Measurements from ENCODE around the gene TPX2.

Gene TPX2

DNA sequence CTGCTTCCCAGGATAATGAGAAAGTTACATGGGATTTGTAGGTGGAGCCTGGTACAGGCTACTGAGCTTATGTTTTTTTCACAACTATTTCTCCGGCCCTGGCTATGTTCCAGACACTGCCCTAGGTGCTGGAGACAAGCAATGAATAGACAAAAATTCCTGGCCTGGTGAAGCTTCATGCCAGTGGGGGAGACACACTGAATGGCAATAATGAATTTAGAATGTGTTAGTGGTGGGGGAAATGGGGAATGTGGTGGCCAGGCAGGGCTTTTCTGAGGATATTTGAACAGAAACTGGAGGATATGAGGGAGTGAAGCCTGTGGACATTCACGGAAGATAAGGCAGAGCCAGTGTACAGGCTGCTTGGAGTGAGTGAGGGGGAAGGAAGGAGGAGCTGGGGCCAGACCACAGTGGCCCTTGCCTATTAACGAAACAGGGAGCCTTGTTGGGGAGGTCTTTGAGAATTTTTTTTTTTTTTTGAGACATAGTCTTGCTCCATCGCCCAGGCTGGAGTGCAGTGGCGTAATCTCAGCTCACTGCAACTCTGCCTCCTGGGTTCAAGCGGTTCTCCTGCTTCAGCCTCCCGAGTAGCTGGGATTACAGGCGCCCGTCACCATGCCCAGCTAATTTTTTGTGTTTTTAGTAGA is 99.7 kb downstream of the TPX2 start:
- H3K27ac ChIP-seq = peak overlapping the region; percentile 85 to 95
- no peak for DNase-seq (ENCODE audit: low spot score)
- H3K4me3 ChIP-seq = no peak overlapping the region
- TF ChIP-seq, protein P1, sequence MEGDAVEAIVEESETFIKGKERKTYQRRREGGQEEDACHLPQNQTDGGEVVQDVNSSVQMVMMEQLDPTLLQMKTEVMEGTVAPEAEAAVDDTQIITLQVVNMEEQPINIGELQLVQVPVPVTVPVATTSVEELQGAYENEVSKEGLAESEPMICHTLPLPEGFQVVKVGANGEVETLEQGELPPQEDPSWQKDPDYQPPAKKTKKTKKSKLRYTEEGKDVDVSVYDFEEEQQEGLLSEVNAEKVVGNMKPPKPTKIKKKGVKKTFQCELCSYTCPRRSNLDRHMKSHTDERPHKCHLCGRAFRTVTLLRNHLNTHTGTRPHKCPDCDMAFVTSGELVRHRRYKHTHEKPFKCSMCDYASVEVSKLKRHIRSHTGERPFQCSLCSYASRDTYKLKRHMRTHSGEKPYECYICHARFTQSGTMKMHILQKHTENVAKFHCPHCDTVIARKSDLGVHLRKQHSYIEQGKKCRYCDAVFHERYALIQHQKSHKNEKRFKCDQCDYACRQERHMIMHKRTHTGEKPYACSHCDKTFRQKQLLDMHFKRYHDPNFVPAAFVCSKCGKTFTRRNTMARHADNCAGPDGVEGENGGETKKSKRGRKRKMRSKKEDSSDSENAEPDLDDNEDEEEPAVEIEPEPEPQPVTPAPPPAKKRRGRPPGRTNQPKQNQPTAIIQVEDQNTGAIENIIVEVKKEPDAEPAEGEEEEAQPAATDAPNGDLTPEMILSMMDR (IDR thresholded peaks at IDR 0.05) = no peak

DNA sequence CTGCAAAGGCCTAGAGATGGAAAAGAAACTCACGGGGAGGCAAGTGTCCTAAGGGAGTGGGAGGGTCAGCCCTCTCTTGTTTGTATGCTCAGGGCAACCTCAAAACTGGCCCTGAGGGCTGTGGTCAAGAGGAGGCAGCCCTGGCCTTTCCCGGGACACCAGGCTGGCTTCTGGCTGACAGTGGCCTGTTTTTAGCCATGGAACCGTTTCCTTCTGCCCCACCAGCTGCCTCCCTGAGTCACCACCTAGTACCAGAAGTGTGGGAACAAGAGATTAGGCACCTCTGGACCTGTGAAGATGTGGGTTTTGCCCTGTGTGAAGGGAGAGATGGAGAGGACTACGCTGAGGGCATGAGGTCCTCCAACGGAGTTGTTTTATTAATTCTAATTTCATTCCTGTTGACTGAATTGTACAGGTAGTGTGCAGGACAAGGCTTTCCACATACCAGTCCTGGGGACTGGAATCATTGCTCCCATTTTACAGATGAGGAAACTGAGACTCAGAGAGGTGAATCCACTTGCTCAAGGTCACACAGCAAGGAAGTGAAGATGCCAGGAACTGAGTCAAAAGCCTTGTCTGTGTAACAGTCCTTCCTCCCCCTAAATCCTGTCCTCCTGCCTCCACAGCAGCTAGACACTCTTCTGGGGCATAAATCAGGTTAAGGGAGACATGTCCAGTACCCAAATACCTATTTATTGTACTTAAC is 100.8 kb downstream of the TPX2 start:
- DNase-seq (ENCODE audit: low spot score) = no peak
- H3K27ac ChIP-seq = peak overlapping the region; percentile 85 to 95
- H3K4me3 ChIP-seq = no peak overlapping the region
- TF ChIP-seq, protein P1 (IDR thresholded peaks at IDR 0.05) = no peak

DNA sequence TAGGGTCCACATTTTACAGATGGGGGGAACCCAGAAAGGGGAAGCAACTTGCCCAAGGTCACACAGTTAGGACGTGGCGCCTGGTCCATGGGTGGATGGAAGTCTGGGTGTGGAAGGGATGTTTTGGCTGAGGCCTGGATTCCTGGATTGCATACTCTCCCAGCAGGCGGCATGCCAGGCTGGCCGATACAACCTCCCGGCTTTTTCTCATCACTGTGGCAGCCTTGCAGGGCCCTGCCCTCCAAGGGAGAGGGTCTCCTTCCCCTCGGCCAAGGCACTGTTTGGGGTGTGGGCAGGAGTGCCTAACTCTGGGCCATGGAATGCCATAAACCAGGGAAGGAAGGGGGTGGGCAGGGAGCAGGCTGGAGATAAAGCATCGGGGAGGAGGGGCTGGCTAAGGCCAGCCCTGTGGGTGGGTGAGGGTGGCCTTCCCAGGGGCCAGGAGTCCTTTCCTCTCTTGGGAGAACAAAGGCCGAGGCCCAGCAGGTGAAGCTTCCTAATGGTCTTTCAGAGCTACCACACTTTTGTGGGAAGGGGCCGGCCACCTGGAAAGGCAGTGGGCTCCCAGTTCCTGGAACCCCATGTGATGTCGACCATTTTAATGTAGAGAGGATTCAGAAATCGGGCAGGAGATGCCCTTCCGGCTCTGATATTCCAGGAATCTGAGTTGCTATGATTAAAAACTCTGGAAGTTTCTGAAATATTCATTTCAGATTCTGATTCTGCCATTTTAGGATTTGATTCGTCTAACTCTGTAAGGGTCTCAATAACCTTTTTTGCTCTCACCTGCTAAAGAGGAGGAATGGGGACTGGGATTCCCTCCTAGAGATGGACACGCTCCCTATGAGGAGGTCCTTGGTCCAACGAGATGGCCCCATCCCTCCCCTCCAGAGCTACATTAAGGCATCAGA is 102.1 kb downstream of the TPX2 start:
- Histone ChIP-seq H3K27ac (peak overlapping the region; percentile 85 to 95), H3K4me3 (peak overlapping the region; percentile 84)
- TF ChIP-seq, protein P1 (IDR thresholded peaks at IDR 0.05) = no peak
- no peak for DNase-seq (ENCODE audit: low spot score)

DNA sequence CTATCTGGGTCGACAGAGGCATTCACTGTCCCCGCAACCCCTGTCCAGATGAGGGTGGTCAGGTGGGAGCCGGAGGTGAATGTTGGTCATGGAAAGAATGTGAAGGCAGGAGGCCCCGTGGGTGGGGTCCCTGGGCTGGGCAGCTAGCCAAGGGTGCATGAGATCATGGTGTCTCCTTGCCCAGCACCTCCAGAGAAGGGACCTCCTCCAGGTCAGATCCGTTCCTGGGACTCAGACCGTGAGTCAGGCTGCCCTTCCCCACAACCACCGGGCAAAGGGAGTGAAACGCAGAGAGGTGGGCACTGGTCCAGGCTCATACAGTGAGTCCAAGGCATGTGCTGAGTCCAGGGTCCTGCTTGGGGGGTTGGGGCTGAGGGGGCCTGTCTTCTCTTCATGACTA is 102.8 kb downstream of the TPX2 start:
- Histone ChIP-seq H3K4me3 (peak overlapping the region; percentile 84), H3K27ac (peak overlapping the region; percentile 85 to 95)
- peak; percentile 88 for DNase-seq (ENCODE audit: low spot score)
- TF ChIP-seq, protein P1 (IDR thresholded peaks at IDR 0.05) = no peak

DNA sequence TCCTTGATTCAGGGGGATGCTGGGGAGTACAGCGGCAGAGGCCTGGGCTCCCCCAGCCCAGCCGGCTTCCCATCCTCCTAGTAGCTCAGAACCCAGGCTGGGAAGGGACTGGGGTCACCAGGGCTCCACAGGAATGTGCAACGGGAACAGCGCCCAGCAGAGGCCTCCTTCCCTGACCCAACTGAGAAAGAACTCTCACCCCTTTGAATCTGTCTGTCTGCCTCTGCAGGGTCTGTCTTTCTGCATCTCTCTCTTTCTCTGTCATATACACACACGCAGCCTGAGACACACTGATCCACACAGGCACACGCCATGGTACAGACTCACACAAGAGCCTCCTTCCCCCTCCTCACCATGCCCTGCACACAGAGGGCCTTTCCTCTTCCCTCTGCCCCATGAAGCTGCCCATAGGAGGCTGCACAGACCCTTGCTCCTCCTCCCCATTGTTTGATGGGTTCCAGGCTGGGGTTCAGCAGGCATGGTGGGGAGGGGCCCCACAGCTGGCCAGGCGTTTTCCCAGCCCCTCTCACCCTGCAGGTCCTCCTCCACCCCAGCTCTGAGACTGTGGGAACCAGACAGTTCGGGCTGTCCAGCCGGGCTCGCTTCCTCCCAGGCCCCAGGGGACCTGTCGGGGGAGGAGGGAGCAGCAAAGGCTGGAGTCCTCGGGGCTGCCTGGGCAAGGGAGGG is 103.5 kb downstream of the TPX2 start:
- peak overlapping the region; percentile 85 to 95 for H3K27ac ChIP-seq
- peak; percentile 85 for DNase-seq (ENCODE audit: low spot score)
- peak overlapping the region; percentile 84 for H3K4me3 ChIP-seq
- TF ChIP-seq, protein P1 (IDR thresholded peaks at IDR 0.05) = no peak

DNA sequence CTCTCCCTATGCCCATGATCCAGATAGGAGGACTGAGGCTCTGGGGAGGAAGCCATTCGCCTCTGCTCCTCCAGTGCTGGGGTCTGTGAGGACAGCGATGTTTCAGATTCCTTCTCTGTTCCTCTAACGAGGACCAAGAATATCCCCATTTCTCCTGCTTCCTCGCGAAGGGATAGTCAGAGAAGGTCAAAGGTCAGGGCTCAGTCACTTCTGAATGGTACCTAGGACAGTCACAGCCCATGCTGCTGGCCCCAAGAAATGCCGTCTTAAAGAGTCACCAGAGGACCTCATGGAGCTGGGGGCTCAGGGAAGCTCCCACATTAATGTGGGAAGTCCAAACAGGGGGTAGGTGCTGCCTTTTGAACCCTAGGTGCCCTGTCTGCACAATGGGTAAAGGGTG is 104.2 kb downstream of the TPX2 start:
- H3K27ac ChIP-seq = peak overlapping the region; percentile 85 to 95
- peak overlapping the region; percentile 84 for H3K4me3 ChIP-seq
- DNase-seq (ENCODE audit: low spot score) = no peak
- TF ChIP-seq, protein P1 (IDR thresholded peaks at IDR 0.05) = no peak
